ENCODE measurements around the gene GRAP2. TPM values are rescaled to one million over a fixed set of nuclear protein-coding genes. Genes with fewer than 3 reads are reported as not detected.

The GRAP2 gene
- total and polyA plus RNA-seq, 2 of the 8 experiments (the other 6 are each of a cell fraction or from before 2014, with no cell fraction given), result 0.08 TPM; not detected in 1

GRCh38 chr22:40000171-40000570, 99.3 kb downstream of the GRAP2 start:
- TF ChIP-seq, protein P1, sequence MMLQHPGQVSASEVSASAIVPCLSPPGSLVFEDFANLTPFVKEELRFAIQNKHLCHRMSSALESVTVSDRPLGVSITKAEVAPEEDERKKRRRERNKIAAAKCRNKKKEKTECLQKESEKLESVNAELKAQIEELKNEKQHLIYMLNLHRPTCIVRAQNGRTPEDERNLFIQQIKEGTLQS (IDR thresholded peaks at IDR 0.05; ENCODE audit: insufficient read depth, low read depth, low read length), result no peak
- TF ChIP-seq SRF (IDR thresholded peaks at IDR 0.05; ENCODE audit: low read depth, low read length) (no peak), USF2 (IDR thresholded peaks at IDR 0.05; ENCODE audit: low read length) (no peak), TAF1 (IDR thresholded peaks at IDR 0.05; ENCODE audit: low read depth, low read length) (no peak), SIX5 (IDR thresholded peaks at IDR 0.05; ENCODE audit: low read depth, low read length) (no peak)
- Histone ChIP-seq H4K91ac (replicated peaks; ENCODE audit: insufficient read length, low read length) (no peak overlapping the region), H3K27me3 (replicated peaks in 1 of 4; ENCODE audit: control insufficient read depth in 3 of 4, extremely low read depth in 1 of 4, insufficient read depth in 3 of 4, low read length in 3 of 4) (peaks cover 0 to 7% (median 3%) of the 10 kb centered on the region in 4 experiments; a peak in 3 of 7 replicates), H3K56ac (replicated peaks; ENCODE audit: insufficient read length, low read depth, low read length) (no peak overlapping the region), H3K79me1 (ENCODE audit: low read depth, low read length) (peaks cover 6% of the 10 kb centered on the region; the same call in 1 of the 2 replicates), H2BK120ac (replicated peaks; ENCODE audit: low read depth, low read length) (no peak overlapping the region), H4K20me1 (replicated peaks in 1 of 2; ENCODE audit: control insufficient read depth in 1 of 2, insufficient read depth in 2 of 2, low read length in 2 of 2) (peaks cover 0 to 4% of the 10 kb centered on the region in 2 experiments), H3K18ac (ENCODE audit: extremely low read depth, low read length) (no peak overlapping the region), H3K9ac (replicated peaks in 1 of 4; ENCODE audit: extremely low read depth in 1 of 4, low read depth in 3 of 4, low read length in 3 of 4) (no peak overlapping the region), H3K4me1 (replicated peaks in 1 of 4; ENCODE audit: control insufficient read depth in 3 of 4, insufficient read depth in 4 of 4, low read length in 3 of 4) (peaks cover 29 to 61% (median 44%) of the 10 kb centered on the region in 4 experiments), H2BK15ac (ENCODE audit: low read length) (no peak overlapping the region), H2BK12ac (ENCODE audit: low read depth, low read length) (no peak overlapping the region), H2AFZ (ENCODE audit: low read length) (no peak overlapping the region), H4K8ac (ENCODE audit: extremely low read depth, insufficient read depth, low read length) (no peak overlapping the region), H3K36me3 (ENCODE audit: control insufficient read depth in 2 of 4, insufficient read depth in 4 of 4, low read length in 3 of 4) (no peaks in the 10 kb centered on the region), H3K4me3 (ENCODE audit: extremely low read depth in 1 of 4, insufficient read depth in 2 of 4, low read depth in 3 of 4, low read length in 4 of 4) (no peak overlapping the region), H4K5ac (ENCODE audit: insufficient read length, low read depth, low read length) (no peak overlapping the region), H2BK20ac (ENCODE audit: low read length) (no peak overlapping the region), H2BK5ac (ENCODE audit: low read depth, low read length) (no peak overlapping the region), H3K23me2 (ENCODE audit: low read depth, low read length) (peaks cover 7% of the 10 kb centered on the region; the same call in 1 of the 2 replicates), H3K4me2 (ENCODE audit: insufficient read depth in 1 of 2, low read depth in 2 of 2, low read length in 2 of 2) (no peak overlapping the region), H3K4ac (replicated peaks; ENCODE audit: insufficient read length, low read depth, low read length) (no peak overlapping the region), H3K23ac (ENCODE audit: insufficient read length) (no peak overlapping the region), H3K27ac (ENCODE audit: low read depth, low read length) (no peak overlapping the region), H3K14ac (ENCODE audit: insufficient read length) (no peak overlapping the region), H2AK5ac (ENCODE audit: low read depth, low read length) (no peak overlapping the region), H3K79me2 (ENCODE audit: control insufficient read depth in 1 of 2, insufficient read depth in 2 of 2, low read length in 2 of 2) (peaks cover 3 to 63% of the 10 kb centered on the region in 2 experiments), H3K9me3 (ENCODE audit: insufficient read depth in 2 of 2, low read depth in 1 of 2, low read length in 1 of 2) (no peaks in the 10 kb centered on the region)
- CTCF ChIA-PET (ENCODE audit: partially characterized antibody), result interaction anchor here (0.6 to 16.1 kb wide), 10 partner anchors 9 to 448 kb away, joined by 3 to 159 read pairs (median 4); no protein-coding TSS in a partner anchor
- FAIRE-seq (no peak), DNase-seq (ENCODE audit: low read depth in 1 of 2, low spot score in 2 of 2) (no peak)
- POLR2A ChIA-PET (ENCODE audit: partially characterized antibody), result interaction anchor here (1.3 to 6.5 kb wide), 3 partner anchors 9 to 67 kb away, joined by 4 to 44 read pairs (median 7); no protein-coding TSS in a partner anchor
- 94% methylated on average over 5 of the region's 5 CpGs; no CpG with 5 or more reads in 1 of the 2 experiments for WGBS, 2 experiments (ENCODE audit: extremely low coverage in 1 of 2, insufficient coverage in 1 of 2, insufficient read length in 1 of 2, insufficient replicate concordance in 2 of 2, low coverage in 1 of 2, low lambda C conversion rate in 2 of 2, missing lambda C conversion rate in 1 of 2)

All from H1 (cell line).